Measurements from ENCODE around the gene AGER. TPM values are rescaled to one million over a fixed set of nuclear protein-coding genes. Genes with fewer than 3 reads are reported as not detected.
A peak's percentile ranks its signal among the peaks of the same experiment; 100 is the strongest.

AGER gene
- total RNA-seq, 1 experiment from 2014 or later, result 9.0 TPM

GRCh38 chr6:32181148-32181702, 2.8 kb downstream of the AGER start:
- Histone ChIP-seq H3K9me2 (replicated peaks; ENCODE audit: insufficient read depth, low read length) (no peaks in the 10 kb centered on the region), H3K4me2 (ENCODE audit: low read depth, low read length, poor library complexity, severe bottlenecking) (no peak overlapping the region), H4K20me1 (ENCODE audit: insufficient read depth, low read depth, low read length) (no peaks in the 10 kb centered on the region), H3K79me2 (ENCODE audit: low read length) (peaks cover 24% of the 10 kb centered on the region), H2AFZ (ENCODE audit: low read length) (no peak overlapping the region), H3K27ac (ENCODE audit: low read length) (no peak overlapping the region), H3K4me3 (ENCODE audit: low read length) (no peak overlapping the region), H3K9me3 (ENCODE audit: low read length) (no peaks in the 10 kb centered on the region), H3K27me3 (ENCODE audit: low read length) (no peaks in the 10 kb centered on the region), H3K9ac (ENCODE audit: low read length) (no peak overlapping the region), H3K4me1 (ENCODE audit: low read length) (peaks cover 37% of the 10 kb centered on the region), H3K36me3 (ENCODE audit: insufficient read depth, low read length) (peaks cover 9% of the 10 kb centered on the region)
- no peak for DNase-seq

GRCh38 chr6:32179766-32180405, 4.2 kb downstream of the AGER start:
- Histone ChIP-seq H2AFZ (ENCODE audit: low read length) (no peak overlapping the region), H3K36me3 (ENCODE audit: insufficient read depth, low read length) (peaks cover 7% of the 10 kb centered on the region), H3K4me3 (ENCODE audit: low read length) (peak overlapping the region; percentile 87), H3K4me1 (ENCODE audit: low read length) (peaks cover 34% of the 10 kb centered on the region), H3K27ac (ENCODE audit: low read length) (no peak overlapping the region; the same call in 1 of the 2 replicates), H3K4me2 (ENCODE audit: low read depth, low read length, poor library complexity, severe bottlenecking) (peak overlapping the region; percentile 71), H3K79me2 (ENCODE audit: low read length) (peaks cover 34% of the 10 kb centered on the region), H4K20me1 (ENCODE audit: insufficient read depth, low read depth, low read length) (no peaks in the 10 kb centered on the region), H3K27me3 (ENCODE audit: low read length) (no peaks in the 10 kb centered on the region), H3K9me3 (ENCODE audit: low read length) (no peaks in the 10 kb centered on the region), H3K9ac (ENCODE audit: low read length) (peak overlapping the region; percentile 88), H3K9me2 (replicated peaks; ENCODE audit: insufficient read depth, low read length) (no peaks in the 10 kb centered on the region)
- no peak for DNase-seq

GRCh38 chr6:32178547-32179440, 5.3 kb downstream of the AGER start:
- peaks cover 45% of the 10 kb centered on the region for H3K4me1 ChIP-seq (ENCODE audit: low read length)
- peak overlapping the region; percentile 68 for H3K27ac ChIP-seq (ENCODE audit: low read length)
- peaks cover 42% of the 10 kb centered on the region for H3K79me2 ChIP-seq (ENCODE audit: low read length)
- H3K27me3 ChIP-seq (ENCODE audit: low read length), result no peaks in the 10 kb centered on the region
- no peak overlapping the region for H2AFZ ChIP-seq (ENCODE audit: low read length)
- peak overlapping the region; percentile 71 for H3K4me2 ChIP-seq (ENCODE audit: low read depth, low read length, poor library complexity, severe bottlenecking)
- peaks cover 7% of the 10 kb centered on the region for H3K36me3 ChIP-seq (ENCODE audit: insufficient read depth, low read length)
- no peaks in the 10 kb centered on the region for H3K9me2 ChIP-seq (replicated peaks; ENCODE audit: insufficient read depth, low read length)
- H3K9me3 ChIP-seq (ENCODE audit: low read length), result no peaks in the 10 kb centered on the region
- H4K20me1 ChIP-seq (ENCODE audit: insufficient read depth, low read depth, low read length), result no peaks in the 10 kb centered on the region
- peak; percentile 65 for DNase-seq
- H3K4me3 ChIP-seq (ENCODE audit: low read length), result peak overlapping the region; percentile 87
- peak overlapping the region; percentile 88 for H3K9ac ChIP-seq (ENCODE audit: low read length)

GRCh38 chr6:32177788-32178546, 6.1 kb downstream of the AGER start, which contains the start of gene RNF5:
RNF5 (plus strand) TSS chr6:32178405; CDS start chr6:32178512, 107 bp downstream.
- peak; percentile 100 for DNase-seq
- peaks cover 51% of the 10 kb centered on the region for H3K4me1 ChIP-seq (ENCODE audit: low read length)
- peaks cover 4% of the 10 kb centered on the region for H3K36me3 ChIP-seq (ENCODE audit: insufficient read depth, low read length)
- H3K79me2 ChIP-seq (ENCODE audit: low read length), result peaks cover 51% of the 10 kb centered on the region
- no peaks in the 10 kb centered on the region for H3K9me3 ChIP-seq (ENCODE audit: low read length)
- H4K20me1 ChIP-seq (ENCODE audit: insufficient read depth, low read depth, low read length), result no peaks in the 10 kb centered on the region
- no peak within 1 kb of the TSS for H2AFZ ChIP-seq (ENCODE audit: low read length)
- no peaks in the 10 kb centered on the region for H3K27me3 ChIP-seq (ENCODE audit: low read length)
- peak within 1 kb of the TSS; percentile 94 for H3K4me3 ChIP-seq (ENCODE audit: low read length)
- H3K4me2 ChIP-seq (ENCODE audit: low read depth, low read length, poor library complexity, severe bottlenecking), result peak within 1 kb of the TSS; percentile 79
- peak within 1 kb of the TSS; percentile 88 for H3K9ac ChIP-seq (ENCODE audit: low read length)
- H3K9me2 ChIP-seq (replicated peaks; ENCODE audit: insufficient read depth, low read length), result no peaks in the 10 kb centered on the region
- peak within 1 kb of the TSS; percentile 68 for H3K27ac ChIP-seq (ENCODE audit: low read length)

GRCh38 chr6:32177183-32177787, 6.8 kb downstream of the AGER start:
- DNase-seq, result peak; percentile 55
- Histone ChIP-seq H3K4me2 (ENCODE audit: low read depth, low read length, poor library complexity, severe bottlenecking) (peak overlapping the region; percentile 79), H3K27ac (ENCODE audit: low read length) (peak overlapping the region; percentile 66), H3K4me1 (ENCODE audit: low read length) (peaks cover 51% of the 10 kb centered on the region), H3K79me2 (ENCODE audit: low read length) (peaks cover 57% of the 10 kb centered on the region), H3K27me3 (ENCODE audit: low read length) (no peaks in the 10 kb centered on the region), H3K36me3 (ENCODE audit: insufficient read depth, low read length) (no peaks in the 10 kb centered on the region; the same call in 1 of the 2 replicates), H4K20me1 (ENCODE audit: insufficient read depth, low read depth, low read length) (no peaks in the 10 kb centered on the region), H3K9ac (ENCODE audit: low read length) (peak overlapping the region; percentile 71), H2AFZ (ENCODE audit: low read length) (no peak overlapping the region), H3K9me3 (ENCODE audit: low read length) (no peaks in the 10 kb centered on the region), H3K4me3 (ENCODE audit: low read length) (peak overlapping the region; percentile 94), H3K9me2 (replicated peaks; ENCODE audit: insufficient read depth, low read length) (no peaks in the 10 kb centered on the region)

- Histone ChIP-seq H4K20me1 (ENCODE audit: insufficient read depth, low read depth, low read length) (no peaks in the 10 kb centered on the region), H3K27me3 (ENCODE audit: low read length) (no peaks in the 10 kb centered on the region), H3K9ac (ENCODE audit: low read length) (peak overlapping the region; percentile 71), H3K9me3 (ENCODE audit: low read length) (no peaks in the 10 kb centered on the region), H3K27ac (ENCODE audit: low read length) (peak overlapping the region; percentile 66), H3K36me3 (ENCODE audit: insufficient read depth, low read length) (no peaks in the 10 kb centered on the region; the same call in 1 of the 2 replicates), H3K4me2 (ENCODE audit: low read depth, low read length, poor library complexity, severe bottlenecking) (peak overlapping the region; percentile 79), H2AFZ (ENCODE audit: low read length) (no peak overlapping the region), H3K9me2 (replicated peaks; ENCODE audit: insufficient read depth, low read length) (no peaks in the 10 kb centered on the region), H3K79me2 (ENCODE audit: low read length) (peaks cover 60% of the 10 kb centered on the region), H3K4me3 (ENCODE audit: low read length) (peak overlapping the region; percentile 94), H3K4me1 (ENCODE audit: low read length) (peaks cover 51% of the 10 kb centered on the region)
- no peak for DNase-seq
Measured at GRCh38 chr6:32176476-32177182, 7.4 kb downstream of the AGER start.

Data from Karpas-422 (cell line).